WTC11 (cell line): Measurements from ENCODE around the gene SFTA2. TPM values are rescaled to one million over a fixed set of nuclear protein-coding genes. Genes with fewer than 3 reads are reported as not detected.

ENCODE experiments used
- ATAC-seq: fragments of 200-7000 bp; cut with Tn5 transposase; 2 replicates; pipeline ENCODE4 v1.10.0; 2021; ENCODE audit warnings: mild to moderate bottlenecking, moderate library complexity
- CTCF ChIA-PET: fragments of 300-600 bp; sonication (Branson Sonifier 250); formaldehyde crosslinking; loops from one replicate; lab custom pipeline; 2021; ENCODE audit warnings: antibody characterized with exemption; lab: Charles Lee
- POLR2A ChIA-PET: fragments of 350-600 bp; sonication (Branson Sonifier 250); formaldehyde crosslinking; loops from one replicate; lab custom pipeline; 2021; ENCODE audit warnings: antibody characterized with exemption; lab: Charles Lee
- DNase-seq: peaks from one replicate; pipeline ENCODE4 v3.0.0; 2021; ENCODE audit warnings: low spot score
- H3K27ac Mint-ChIP-seq: 2 replicates; pipeline ENCODE4 v1.8.0; 2021; ENCODE audit warnings: mixed read lengths
- H3K27me3 Mint-ChIP-seq: 2 replicates; pipeline ENCODE4 v1.8.0; 2021; ENCODE audit warnings: low read depth, mild to moderate bottlenecking, moderate library complexity, mixed read lengths
- H3K36me3 Mint-ChIP-seq: 2 replicates; pipeline ENCODE4 v1.8.0; 2021; ENCODE audit warnings: mixed read lengths
- H3K4me1 Mint-ChIP-seq: 2 replicates; pipeline ENCODE4 v1.8.0; 2022; ENCODE audit warnings: mixed read lengths
- H3K4me3 Mint-ChIP-seq: 2 replicates; pipeline ENCODE4 v1.8.0; 2021; ENCODE audit warnings: mild to moderate bottlenecking, moderate library complexity, mixed read lengths
- H3K9me3 Mint-ChIP-seq: 2 replicates; pipeline ENCODE4 v1.8.0; 2021; ENCODE audit warnings: mixed read lengths
- ELF4 ChIP-seq: sonication (generic); formaldehyde crosslinking; IDR thresholded peaks from 2 replicates; pipeline ENCODE4 v1.8.1; 2022; ENCODE audit warnings: low read depth, mild to moderate bottlenecking, moderate library complexity, missing genetic modification reagents
- EMX1 ChIP-seq: fragments of 250-450 bp; sonication (Bioruptor Pico); IDR thresholded peaks from 2 replicates; pipeline ENCODE4 v1.8.0; 2021; ENCODE audit warnings: mild to moderate bottlenecking
- ESRRA ChIP-seq: sonication (generic); formaldehyde crosslinking; IDR thresholded peaks from 2 replicates; pipeline ENCODE4 v1.8.1; 2022; ENCODE audit warnings: mild to moderate bottlenecking, missing genetic modification reagents, borderline replicate concordance
- ETV6 ChIP-seq: sonication (generic); formaldehyde crosslinking; IDR thresholded peaks from 2 replicates; pipeline ENCODE4 v1.8.1; 2022; ENCODE audit warnings: mild to moderate bottlenecking, missing genetic modification reagents
- GRHL2 ChIP-seq: fragments of 250-450 bp; sonication (Bioruptor Pico); IDR thresholded peaks from 2 replicates; pipeline ENCODE4 v1.8.0; 2022; ENCODE audit warnings: mild to moderate bottlenecking, moderate library complexity; ENCODE audit not compliant: insufficient replicate concordance, severe bottlenecking
- HMGA2 ChIP-seq: fragments of 250-450 bp; sonication (Bioruptor Pico); IDR thresholded peaks from 2 replicates; pipeline ENCODE4 v1.4.0; 2021; ENCODE audit warnings: mild to moderate bottlenecking, moderate library complexity
- IRF2 ChIP-seq: sonication (generic); formaldehyde crosslinking; IDR thresholded peaks from 2 replicates; pipeline ENCODE4 v1.8.0; 2022; ENCODE audit warnings: low read depth, missing genetic modification reagents, borderline replicate concordance
- JUN ChIP-seq: sonication (generic); formaldehyde crosslinking; IDR thresholded peaks from 2 replicates; pipeline ENCODE4 v1.8.0; 2023; ENCODE audit warnings: mild to moderate bottlenecking, missing genetic modification reagents
- NFYB ChIP-seq: sonication (generic); formaldehyde crosslinking; conservative IDR thresholded peaks from 2 replicates; pipeline ENCODE4 v1.8.0; 2022; ENCODE audit warnings: low read depth, missing genetic modification reagents
- OVOL2 ChIP-seq: fragments of 250-450 bp; sonication (Bioruptor Pico); IDR thresholded peaks from 2 replicates; pipeline ENCODE4 v1.9.0; 2021; ENCODE audit warnings: mild to moderate bottlenecking, borderline replicate concordance
- SMAD3 ChIP-seq: sonication (generic); formaldehyde crosslinking; IDR thresholded peaks from 2 replicates; pipeline ENCODE4 v1.8.0; 2022; ENCODE audit warnings: missing genetic modification reagents, mild to moderate bottlenecking, borderline replicate concordance
- TCF7 ChIP-seq: sonication (generic); formaldehyde crosslinking; IDR thresholded peaks from 2 replicates; pipeline ENCODE4 v1.8.0; 2022; ENCODE audit warnings: mild to moderate bottlenecking, low read depth, missing genetic modification reagents, moderate library complexity
- TEAD1 ChIP-seq: sonication (generic); formaldehyde crosslinking; IDR thresholded peaks from 2 replicates; pipeline ENCODE4 v1.8.0; 2022; ENCODE audit warnings: mild to moderate bottlenecking, missing genetic modification reagents
- ZNF121 ChIP-seq: sonication (generic); formaldehyde crosslinking; IDR thresholded peaks from 2 replicates; pipeline ENCODE4 v1.8.0; 2023; ENCODE audit warnings: missing genetic modification reagents
- total RNA-seq: library from RNA; stranded (reverse); gene quantifications from 3 replicates; pipeline ENCODE4 v1.2.3, GENCODE V29; 2021
- TF ChIP-seq, protein P1 (sequence below): sonication (generic); formaldehyde crosslinking; IDR thresholded peaks from 2 replicates; pipeline ENCODE4 v1.8.0; 2022; ENCODE audit warnings: mild to moderate bottlenecking, missing genetic modification reagents
- TF ChIP-seq, protein P2 (sequence below): sonication (generic); formaldehyde crosslinking; conservative IDR thresholded peaks from 2 replicates; pipeline ENCODE4 v1.8.1; 2022; ENCODE audit warnings: mild to moderate bottlenecking, missing genetic modification reagents
- TF ChIP-seq, protein P3 (sequence below): fragments of 200-600 bp; IDR thresholded peaks from 2 replicates; pipeline ENCODE4 v1.8.0; 2022; ENCODE audit warnings: antibody characterized with exemption
- TF ChIP-seq, protein P4 (sequence below): fragments of 250-450 bp; sonication (Bioruptor Pico); IDR thresholded peaks from 2 replicates; pipeline ENCODE4 v1.8.0; 2021; ENCODE audit warnings: mild to moderate bottlenecking
- TF ChIP-seq, protein P5 (sequence below): sonication (generic); formaldehyde crosslinking; IDR thresholded peaks from 2 replicates; pipeline ENCODE4 v1.8.1; 2023; ENCODE audit warnings: mild to moderate bottlenecking, missing genetic modification reagents, moderate library complexity
- TF ChIP-seq, protein P6 (sequence below): sonication (generic); formaldehyde crosslinking; IDR thresholded peaks from 2 replicates; pipeline ENCODE4 v1.8.0; 2023; ENCODE audit warnings: mild to moderate bottlenecking, missing genetic modification reagents

Gene SFTA2
- total RNA-seq, 1 experiment from 2014 or later, result not detected

DNA sequence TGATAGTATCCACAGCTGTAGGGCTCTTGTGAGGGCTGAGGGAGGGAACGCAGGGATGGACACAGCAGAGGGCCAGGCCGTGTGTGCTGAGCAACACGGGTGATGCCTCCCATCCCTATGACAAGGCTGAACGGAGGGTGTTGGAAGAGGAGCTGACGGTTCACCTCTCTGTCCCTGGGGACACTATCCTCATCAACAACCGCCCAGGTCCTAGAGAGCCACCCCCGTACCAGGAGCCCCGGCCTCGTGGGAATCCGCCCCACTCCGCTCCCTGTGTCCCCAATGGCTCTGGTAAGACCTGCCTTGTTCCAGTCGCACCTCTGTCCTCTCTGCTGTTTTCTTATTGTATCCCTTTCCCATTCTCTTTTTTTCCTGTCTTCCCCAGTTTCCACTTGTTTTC lies 37.6 kb downstream of the SFTA2 start:
- peaks cover 15% of the 10 kb centered on the region for H3K4me1 Mint-ChIP-seq
- no peaks in the 10 kb centered on the region for H3K27me3 Mint-ChIP-seq
- no peak overlapping the region for H3K27ac Mint-ChIP-seq
- peaks cover 73% of the 10 kb centered on the region for H3K36me3 Mint-ChIP-seq
- no peak for ATAC-seq
- TF ChIP-seq TCF7 (no peak), JUN (CRISPR knock-in tag) (no peak), EMX1 (CRISPR knock-in tag) (no peak), ETV6 (no peak), GRHL2 (no peak)
- TF ChIP-seq, protein P1, sequence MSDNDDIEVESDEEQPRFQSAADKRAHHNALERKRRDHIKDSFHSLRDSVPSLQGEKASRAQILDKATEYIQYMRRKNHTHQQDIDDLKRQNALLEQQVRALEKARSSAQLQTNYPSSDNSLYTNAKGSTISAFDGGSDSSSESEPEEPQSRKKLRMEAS (CRISPR knock-in tag), result no peak
- TF ChIP-seq, all 79 proteins: peak for 0
- H3K9me3 Mint-ChIP-seq, result no peaks in the 10 kb centered on the region
- H3K4me3 Mint-ChIP-seq, result no peak overlapping the region
- POLR2A ChIA-PET, result no interaction called here
- DNase-seq, result no peak
- CTCF ChIA-PET, result interaction anchor here (1.7 to 3.1 kb wide), 2 partner anchors 12 to 50 kb away, joined by 5 to 11 read pairs; no protein-coding TSS in a partner anchor

DNA sequence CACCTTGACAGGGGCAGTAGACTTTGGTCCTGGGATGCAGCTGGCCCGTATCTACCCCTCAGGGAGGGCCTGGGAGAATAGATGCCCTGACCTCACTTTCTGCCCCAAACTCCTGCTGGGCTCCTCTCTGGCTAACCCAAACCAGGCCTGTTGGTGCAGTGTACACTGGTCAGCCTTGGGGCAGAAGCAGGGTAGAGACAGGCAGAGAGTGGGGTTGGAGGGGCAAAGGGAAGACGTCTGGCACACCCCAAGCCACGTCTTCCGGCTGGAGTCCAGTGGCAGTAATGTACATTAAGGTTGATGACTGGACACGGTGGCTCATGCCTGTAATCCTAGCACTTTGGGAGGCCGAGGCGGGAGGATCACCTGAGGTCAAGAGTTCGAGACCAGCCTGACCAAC lies 38.3 kb downstream of the SFTA2 start:
- Mint-ChIP-seq H3K27me3 (no peaks in the 10 kb centered on the region), H3K36me3 (peaks cover 68% of the 10 kb centered on the region), H3K27ac (no peak overlapping the region), H3K4me1 (peaks cover 15% of the 10 kb centered on the region), H3K9me3 (no peaks in the 10 kb centered on the region), H3K4me3 (no peak overlapping the region)
- POLR2A ChIA-PET, result no interaction called here
- CTCF ChIA-PET, result interaction anchor here (1.3 to 3.1 kb wide), 3 partner anchors 11 to 64 kb away, joined by 5 to 11 read pairs (median 5); no protein-coding TSS in a partner anchor
- no peak for ATAC-seq
- TF ChIP-seq TEAD1 (CRISPR knock-in tag), result no peak
- TF ChIP-seq, protein P2, sequence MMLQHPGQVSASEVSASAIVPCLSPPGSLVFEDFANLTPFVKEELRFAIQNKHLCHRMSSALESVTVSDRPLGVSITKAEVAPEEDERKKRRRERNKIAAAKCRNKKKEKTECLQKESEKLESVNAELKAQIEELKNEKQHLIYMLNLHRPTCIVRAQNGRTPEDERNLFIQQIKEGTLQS, result no peak
- TF ChIP-seq OVOL2 (CRISPR knock-in tag), result no peak
- DNase-seq, result no peak

DNA sequence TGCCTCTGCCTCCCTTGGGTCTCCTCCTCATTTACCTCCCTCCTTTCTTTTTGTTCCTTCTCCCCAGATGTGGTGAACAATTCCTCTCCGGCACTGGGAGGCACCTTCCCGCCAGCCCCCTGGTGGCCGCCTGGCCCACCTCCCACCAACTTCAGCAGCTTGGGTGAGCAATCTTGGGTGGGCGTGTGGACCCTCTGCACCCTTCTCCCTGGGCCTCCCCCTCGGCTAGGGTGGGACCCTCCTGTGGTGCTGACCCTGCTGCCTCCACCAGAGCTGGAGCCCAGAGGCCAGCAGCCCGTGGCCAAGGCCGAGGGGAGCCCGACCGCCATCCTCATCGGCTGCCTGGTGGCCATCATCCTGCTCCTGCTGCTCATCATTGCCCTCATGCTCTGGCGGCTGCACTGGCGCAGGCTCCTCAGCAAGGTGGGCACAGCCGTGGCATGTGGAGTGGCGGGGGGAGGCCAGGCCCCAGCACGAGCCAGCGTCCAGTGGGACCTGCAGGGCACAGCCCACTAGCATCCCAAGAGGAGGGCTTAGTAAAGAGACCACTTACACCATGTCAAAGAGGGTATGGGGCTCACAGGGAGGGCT lies 38.9 kb downstream of the SFTA2 start:
- ChIA-PET POLR2A (no interaction called here), CTCF (interaction anchor here (0.6 to 3.1 kb wide), 6 partner anchors 9 to 194 kb away, joined by 3 to 11 read pairs (median 4); no protein-coding TSS in a partner anchor)
- Mint-ChIP-seq H3K27ac (no peak overlapping the region), H3K4me1 (peaks cover 21% of the 10 kb centered on the region), H3K36me3 (peaks cover 67% of the 10 kb centered on the region), H3K4me3 (no peak overlapping the region), H3K9me3 (no peaks in the 10 kb centered on the region), H3K27me3 (no peaks in the 10 kb centered on the region)
- no peak for DNase-seq
- ATAC-seq, result peak; percentile 40
- TF ChIP-seq, protein P3, sequence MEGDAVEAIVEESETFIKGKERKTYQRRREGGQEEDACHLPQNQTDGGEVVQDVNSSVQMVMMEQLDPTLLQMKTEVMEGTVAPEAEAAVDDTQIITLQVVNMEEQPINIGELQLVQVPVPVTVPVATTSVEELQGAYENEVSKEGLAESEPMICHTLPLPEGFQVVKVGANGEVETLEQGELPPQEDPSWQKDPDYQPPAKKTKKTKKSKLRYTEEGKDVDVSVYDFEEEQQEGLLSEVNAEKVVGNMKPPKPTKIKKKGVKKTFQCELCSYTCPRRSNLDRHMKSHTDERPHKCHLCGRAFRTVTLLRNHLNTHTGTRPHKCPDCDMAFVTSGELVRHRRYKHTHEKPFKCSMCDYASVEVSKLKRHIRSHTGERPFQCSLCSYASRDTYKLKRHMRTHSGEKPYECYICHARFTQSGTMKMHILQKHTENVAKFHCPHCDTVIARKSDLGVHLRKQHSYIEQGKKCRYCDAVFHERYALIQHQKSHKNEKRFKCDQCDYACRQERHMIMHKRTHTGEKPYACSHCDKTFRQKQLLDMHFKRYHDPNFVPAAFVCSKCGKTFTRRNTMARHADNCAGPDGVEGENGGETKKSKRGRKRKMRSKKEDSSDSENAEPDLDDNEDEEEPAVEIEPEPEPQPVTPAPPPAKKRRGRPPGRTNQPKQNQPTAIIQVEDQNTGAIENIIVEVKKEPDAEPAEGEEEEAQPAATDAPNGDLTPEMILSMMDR, result peak; percentile 15; the same call in 1 of the 2 replicates
- TF ChIP-seq ESRRA, result 0 out of 2 replicates have a peak, but pooled peaks have one; percentile 33
- TF ChIP-seq, protein P2, result no peak

DNA sequence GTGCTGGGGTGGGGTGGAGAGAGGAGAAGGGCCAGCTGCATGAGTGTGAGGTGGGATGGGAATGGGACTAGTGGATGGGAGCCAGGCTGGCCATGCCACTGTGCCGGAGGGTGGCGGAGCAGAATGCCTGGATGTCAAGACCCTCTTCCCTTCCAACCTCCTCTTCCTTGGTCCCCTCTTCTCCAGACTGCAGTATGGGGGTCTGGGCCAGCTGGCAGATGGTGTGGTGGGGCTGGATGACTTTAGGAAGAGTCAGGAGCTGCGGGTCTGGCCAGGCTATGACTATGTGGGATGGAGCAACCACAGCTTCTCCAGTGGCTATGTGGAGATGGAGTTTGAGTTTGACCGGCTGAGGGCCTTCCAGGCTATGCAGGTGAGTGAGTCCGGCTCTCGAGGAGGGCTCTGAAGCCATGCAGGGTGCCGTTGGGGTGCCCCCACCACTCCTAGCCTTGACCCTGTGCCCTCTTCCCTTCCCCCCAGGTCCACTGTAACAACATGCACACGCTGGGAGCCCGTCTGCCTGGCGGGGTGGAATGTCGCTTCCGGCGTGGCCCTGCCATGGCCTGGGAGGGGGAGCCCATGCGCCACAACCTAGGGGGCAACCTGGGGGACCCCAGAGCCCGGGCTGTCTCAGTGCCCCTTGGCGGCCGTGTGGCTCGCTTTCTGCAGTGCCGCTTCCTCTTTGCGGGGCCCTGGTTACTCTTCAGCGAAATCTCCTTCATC lies 40.0 kb downstream of the SFTA2 start:
- Mint-ChIP-seq H3K27me3 (no peaks in the 10 kb centered on the region), H3K4me3 (no peak overlapping the region), H3K27ac (peak overlapping the region; percentile 54; the same call in 1 of the 2 replicates), H3K36me3 (peaks cover 62% of the 10 kb centered on the region), H3K9me3 (no peaks in the 10 kb centered on the region), H3K4me1 (peaks cover 26% of the 10 kb centered on the region)
- ATAC-seq (no peak), DNase-seq (no peak)
- ChIA-PET POLR2A (no interaction called here), CTCF (interaction anchor here (0.5 to 3.1 kb wide), 5 partner anchors 9 to 195 kb away, joined by 3 to 11 read pairs (median 3); no protein-coding TSS in a partner anchor)
- TF ChIP-seq, protein P4, sequence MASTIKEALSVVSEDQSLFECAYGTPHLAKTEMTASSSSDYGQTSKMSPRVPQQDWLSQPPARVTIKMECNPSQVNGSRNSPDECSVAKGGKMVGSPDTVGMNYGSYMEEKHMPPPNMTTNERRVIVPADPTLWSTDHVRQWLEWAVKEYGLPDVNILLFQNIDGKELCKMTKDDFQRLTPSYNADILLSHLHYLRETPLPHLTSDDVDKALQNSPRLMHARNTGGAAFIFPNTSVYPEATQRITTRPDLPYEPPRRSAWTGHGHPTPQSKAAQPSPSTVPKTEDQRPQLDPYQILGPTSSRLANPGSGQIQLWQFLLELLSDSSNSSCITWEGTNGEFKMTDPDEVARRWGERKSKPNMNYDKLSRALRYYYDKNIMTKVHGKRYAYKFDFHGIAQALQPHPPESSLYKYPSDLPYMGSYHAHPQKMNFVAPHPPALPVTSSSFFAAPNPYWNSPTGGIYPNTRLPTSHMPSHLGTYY (CRISPR knock-in tag), result no peak
- TF ChIP-seq, protein P1 (CRISPR knock-in tag), result no peak
- TF ChIP-seq HMGA2 (CRISPR knock-in tag) (no peak), IRF2 (CRISPR knock-in tag) (no peak), SMAD3 (CRISPR knock-in tag) (no peak), ZNF121 (CRISPR knock-in tag) (no peak), NFYB (CRISPR knock-in tag) (no peak), ELF4 (CRISPR knock-in tag) (no peak)
- TF ChIP-seq, protein P5, sequence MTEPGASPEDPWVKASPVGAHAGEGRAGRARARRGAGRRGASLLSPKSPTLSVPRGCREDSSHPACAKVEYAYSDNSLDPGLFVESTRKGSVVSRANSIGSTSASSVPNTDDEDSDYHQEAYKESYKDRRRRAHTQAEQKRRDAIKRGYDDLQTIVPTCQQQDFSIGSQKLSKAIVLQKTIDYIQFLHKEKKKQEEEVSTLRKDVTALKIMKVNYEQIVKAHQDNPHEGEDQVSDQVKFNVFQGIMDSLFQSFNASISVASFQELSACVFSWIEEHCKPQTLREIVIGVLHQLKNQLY (CRISPR knock-in tag), result no peak
- TF ChIP-seq, protein P6, sequence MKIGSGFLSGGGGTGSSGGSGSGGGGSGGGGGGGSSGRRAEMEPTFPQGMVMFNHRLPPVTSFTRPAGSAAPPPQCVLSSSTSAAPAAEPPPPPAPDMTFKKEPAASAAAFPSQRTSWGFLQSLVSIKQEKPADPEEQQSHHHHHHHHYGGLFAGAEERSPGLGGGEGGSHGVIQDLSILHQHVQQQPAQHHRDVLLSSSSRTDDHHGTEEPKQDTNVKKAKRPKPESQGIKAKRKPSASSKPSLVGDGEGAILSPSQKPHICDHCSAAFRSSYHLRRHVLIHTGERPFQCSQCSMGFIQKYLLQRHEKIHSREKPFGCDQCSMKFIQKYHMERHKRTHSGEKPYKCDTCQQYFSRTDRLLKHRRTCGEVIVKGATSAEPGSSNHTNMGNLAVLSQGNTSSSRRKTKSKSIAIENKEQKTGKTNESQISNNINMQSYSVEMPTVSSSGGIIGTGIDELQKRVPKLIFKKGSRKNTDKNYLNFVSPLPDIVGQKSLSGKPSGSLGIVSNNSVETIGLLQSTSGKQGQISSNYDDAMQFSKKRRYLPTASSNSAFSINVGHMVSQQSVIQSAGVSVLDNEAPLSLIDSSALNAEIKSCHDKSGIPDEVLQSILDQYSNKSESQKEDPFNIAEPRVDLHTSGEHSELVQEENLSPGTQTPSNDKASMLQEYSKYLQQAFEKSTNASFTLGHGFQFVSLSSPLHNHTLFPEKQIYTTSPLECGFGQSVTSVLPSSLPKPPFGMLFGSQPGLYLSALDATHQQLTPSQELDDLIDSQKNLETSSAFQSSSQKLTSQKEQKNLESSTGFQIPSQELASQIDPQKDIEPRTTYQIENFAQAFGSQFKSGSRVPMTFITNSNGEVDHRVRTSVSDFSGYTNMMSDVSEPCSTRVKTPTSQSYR (CRISPR knock-in tag), result no peak
